ENCODE measurements around the gene HSD17B8.

- no peak for TF ChIP-seq CTCF (IDR thresholded peaks at IDR 0.05; ENCODE audit: borderline replicate concordance, extremely low read depth, low read length, poor library complexity, severe bottlenecking)
- TF ChIP-seq EZH2 (IDR thresholded peaks at IDR 0.05; ENCODE audit: borderline replicate concordance, low read depth, low read length, severe bottlenecking): no peak
Observed at GRCh38 chr6:33171016-33171879, 33.2 kb upstream of the HSD17B8 start.

Measured in DND-41 (cell line).